ENCODE results near the gene STX19.
A peak's percentile ranks its signal among the peaks of the same experiment; 100 is the strongest.

STX19 gene

DNA sequence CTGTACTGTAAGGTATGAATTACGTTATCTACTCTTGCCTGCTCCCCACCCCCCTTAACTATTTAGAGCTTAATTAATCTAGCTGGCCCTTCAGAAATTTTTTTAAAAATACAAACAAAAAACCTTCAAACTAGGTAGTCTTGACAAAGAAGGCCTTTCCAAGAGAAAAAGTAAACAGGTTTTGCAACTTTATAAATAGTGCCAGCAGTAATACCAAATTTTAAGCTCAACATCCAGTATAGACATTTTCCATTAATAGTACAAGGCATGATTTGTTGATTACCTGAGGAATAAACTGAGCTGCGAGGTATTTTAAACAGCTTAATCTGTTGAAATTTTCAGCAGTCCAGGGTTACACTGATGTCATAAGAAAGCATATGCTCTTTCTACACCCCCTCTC, 20.1 kb downstream of the STX19 start:
- H3K4me3 ChIP-seq (replicated peaks; ENCODE audit: low read depth, low read length): no peak overlapping the region
- TF ChIP-seq, protein P1, sequence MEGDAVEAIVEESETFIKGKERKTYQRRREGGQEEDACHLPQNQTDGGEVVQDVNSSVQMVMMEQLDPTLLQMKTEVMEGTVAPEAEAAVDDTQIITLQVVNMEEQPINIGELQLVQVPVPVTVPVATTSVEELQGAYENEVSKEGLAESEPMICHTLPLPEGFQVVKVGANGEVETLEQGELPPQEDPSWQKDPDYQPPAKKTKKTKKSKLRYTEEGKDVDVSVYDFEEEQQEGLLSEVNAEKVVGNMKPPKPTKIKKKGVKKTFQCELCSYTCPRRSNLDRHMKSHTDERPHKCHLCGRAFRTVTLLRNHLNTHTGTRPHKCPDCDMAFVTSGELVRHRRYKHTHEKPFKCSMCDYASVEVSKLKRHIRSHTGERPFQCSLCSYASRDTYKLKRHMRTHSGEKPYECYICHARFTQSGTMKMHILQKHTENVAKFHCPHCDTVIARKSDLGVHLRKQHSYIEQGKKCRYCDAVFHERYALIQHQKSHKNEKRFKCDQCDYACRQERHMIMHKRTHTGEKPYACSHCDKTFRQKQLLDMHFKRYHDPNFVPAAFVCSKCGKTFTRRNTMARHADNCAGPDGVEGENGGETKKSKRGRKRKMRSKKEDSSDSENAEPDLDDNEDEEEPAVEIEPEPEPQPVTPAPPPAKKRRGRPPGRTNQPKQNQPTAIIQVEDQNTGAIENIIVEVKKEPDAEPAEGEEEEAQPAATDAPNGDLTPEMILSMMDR (IDR thresholded peaks at IDR 0.05; ENCODE audit: low read length, missing control alignments): no peak
- no peak for DNase-seq (ENCODE audit: low read depth)

DNA sequence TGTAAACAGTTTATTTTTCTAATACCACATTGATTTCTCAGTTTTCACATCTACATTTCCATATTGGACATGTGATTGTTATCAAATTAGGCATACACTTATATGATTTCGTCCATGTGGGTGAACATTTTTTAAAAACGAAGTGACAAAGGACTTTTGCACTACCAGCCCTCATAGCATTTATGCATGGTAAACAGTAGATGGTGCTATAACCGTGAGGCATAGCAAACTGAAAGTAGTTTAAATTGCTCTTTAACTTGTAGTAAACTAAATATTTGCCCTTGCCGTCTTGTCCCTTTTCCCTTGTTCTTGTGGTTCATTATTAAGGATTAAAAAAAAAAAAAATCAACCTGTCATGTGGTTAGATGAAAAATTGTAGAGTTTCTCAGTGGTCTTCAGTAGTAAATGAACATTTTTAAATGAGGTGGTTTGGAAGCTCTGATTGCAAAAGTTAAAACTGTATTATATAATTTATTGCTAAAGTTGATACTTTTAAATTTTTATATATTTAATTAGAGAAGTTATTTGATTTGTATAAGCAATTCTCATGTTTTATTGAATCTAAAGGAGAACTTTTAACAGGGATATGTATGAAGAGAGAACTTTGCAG, 24.0 kb downstream of the STX19 start:
- TF ChIP-seq, protein P1 (IDR thresholded peaks at IDR 0.05; ENCODE audit: low read length, missing control alignments): peak; percentile 91
- DNase-seq (ENCODE audit: low read depth): peak; percentile 87
- H3K4me3 ChIP-seq (replicated peaks; ENCODE audit: low read depth, low read length): peak overlapping the region; percentile 42

DNA sequence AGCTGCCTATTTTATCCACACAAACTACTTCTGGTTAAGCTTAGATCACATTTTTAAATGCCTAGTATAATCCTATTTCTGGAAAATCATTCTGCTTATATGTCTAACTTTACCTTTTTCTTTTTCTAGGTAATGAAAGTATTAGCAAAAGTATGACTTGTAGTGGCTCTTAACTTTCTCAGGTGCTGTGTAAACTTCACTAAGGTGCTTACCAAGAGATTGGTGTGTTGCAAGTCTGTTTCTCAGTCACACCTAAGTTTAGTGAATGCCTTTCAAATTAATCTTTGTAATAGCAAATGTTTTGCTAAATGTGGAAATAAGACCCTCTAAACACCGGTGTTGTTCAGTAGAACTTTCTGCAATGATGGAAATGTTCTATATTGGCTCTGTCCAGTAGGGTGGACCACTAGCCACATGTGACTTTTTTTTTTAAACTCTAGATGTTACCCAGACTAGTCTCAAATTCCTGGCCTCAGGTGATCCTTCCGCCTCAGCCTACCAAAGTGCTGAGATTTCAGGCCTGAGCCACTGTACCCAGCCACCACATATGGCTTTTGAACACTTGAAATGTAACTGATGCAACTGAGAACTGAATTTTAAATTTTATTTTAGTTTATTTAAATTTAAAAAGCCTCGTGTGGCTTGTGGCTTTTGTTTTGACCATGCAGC, 26.4 kb downstream of the STX19 start:
- no peak for DNase-seq (ENCODE audit: low read depth)
- TF ChIP-seq, protein P1 (IDR thresholded peaks at IDR 0.05; ENCODE audit: low read length, missing control alignments): no peak
- no peak overlapping the region for H3K4me3 ChIP-seq (replicated peaks; ENCODE audit: low read depth, low read length)

DNA sequence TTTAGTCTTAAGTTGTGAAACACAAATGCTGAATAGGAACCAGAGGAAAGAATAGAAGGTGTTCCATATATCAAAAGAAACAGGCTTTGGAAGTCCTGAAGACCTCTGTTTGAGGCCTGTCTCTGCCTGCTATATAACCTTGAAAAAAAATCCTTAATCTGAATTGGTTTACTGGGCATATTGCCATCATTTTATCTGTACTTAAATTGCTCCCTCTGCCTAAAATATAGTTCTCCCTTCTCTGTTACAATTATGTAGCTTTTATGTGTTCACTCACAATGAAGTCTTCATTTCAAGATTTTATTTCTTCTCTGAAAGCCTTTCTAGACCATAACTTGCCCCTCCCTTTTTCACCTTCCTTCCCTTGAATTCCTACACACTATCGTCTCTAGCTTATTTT, 27.2 kb downstream of the STX19 start:
- TF ChIP-seq, protein P1 (IDR thresholded peaks at IDR 0.05; ENCODE audit: low read length, missing control alignments): no peak
- no peak overlapping the region for H3K4me3 ChIP-seq (replicated peaks; ENCODE audit: low read depth, low read length)
- no peak for DNase-seq (ENCODE audit: low read depth)

DNA sequence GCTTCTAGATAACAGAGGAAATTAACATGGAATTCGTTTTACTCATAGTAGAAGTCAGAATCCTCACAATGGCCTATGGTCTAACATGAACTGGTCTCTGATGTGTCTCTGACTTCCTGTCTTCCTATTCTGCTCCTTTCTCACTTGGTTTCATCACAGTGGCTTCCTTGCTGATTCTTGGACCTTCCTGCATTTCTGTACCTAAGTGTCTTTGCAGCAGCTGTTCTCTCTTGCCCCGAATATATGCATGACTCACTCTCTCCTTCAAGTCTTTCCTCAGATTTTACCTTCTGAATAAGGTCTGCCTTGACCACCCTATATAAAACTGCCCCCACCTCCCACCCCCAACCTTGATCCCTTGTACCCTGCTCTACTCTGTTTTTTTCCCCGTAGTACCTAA, 34.3 kb downstream of the STX19 start:
- H3K4me3 ChIP-seq (replicated peaks; ENCODE audit: low read depth, low read length): no peak overlapping the region
- TF ChIP-seq, protein P1 (IDR thresholded peaks at IDR 0.05; ENCODE audit: low read length, missing control alignments): no peak
- peak; percentile 42 for DNase-seq (ENCODE audit: low read depth)

DNA sequence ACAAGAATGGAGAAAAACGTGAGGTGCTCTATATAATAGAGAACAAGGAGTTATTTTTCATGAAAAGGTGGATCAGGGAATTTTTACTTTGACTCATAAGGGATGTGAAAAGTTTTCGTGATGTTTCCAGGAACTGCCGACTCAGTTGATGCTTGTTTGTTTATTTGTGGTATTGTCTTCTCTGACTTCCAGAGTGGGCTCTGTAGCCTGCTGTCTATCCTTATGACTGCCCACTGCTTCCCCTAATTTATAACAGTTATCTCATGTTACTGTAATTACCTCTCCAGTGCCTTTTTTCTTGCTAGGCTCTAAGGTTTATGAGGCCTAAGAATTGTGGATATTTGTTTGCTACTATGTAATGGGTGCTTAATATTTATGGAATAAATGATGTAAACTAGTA, 36.2 kb downstream of the STX19 start:
- DNase-seq (ENCODE audit: low read depth): no peak
- no peak overlapping the region for H3K4me3 ChIP-seq (replicated peaks; ENCODE audit: low read depth, low read length)
- TF ChIP-seq, protein P1 (IDR thresholded peaks at IDR 0.05; ENCODE audit: low read length, missing control alignments): no peak

DNA sequence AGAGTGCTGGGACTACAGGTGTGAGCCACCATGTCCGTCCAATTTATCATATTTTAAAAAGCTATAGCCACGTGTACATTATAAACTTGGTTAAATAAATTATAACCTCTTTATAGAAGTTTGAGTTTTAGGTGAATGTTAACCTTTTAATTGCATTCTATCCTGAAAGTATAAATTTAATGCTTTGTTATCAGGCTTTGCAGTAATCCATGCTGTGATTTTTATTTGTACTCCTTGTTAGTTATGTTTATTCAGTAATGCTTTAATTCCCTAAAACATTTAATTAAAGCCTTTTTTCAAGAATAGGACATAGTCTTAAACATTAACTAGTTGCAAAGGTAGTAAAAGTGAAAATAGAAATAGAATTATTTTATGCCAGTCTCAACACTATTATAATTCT, 36.8 kb downstream of the STX19 start:
- TF ChIP-seq, protein P1 (IDR thresholded peaks at IDR 0.05; ENCODE audit: low read length, missing control alignments): no peak
- no peak for DNase-seq (ENCODE audit: low read depth)

More for the DNA sequence above, 36.8 kb downstream of the STX19 start:
- H3K4me3 ChIP-seq (replicated peaks; ENCODE audit: low read depth, low read length): no peak overlapping the region
